Neutrophil (primary cell): ENCODE results near the gene MAP3K7CL.

Source experiments
- H3K27ac ChIP-seq: fragments of 200-600 bp; sonication (generic); 2 replicates; pipeline ENCODE4 v1.5.1; 2016; ENCODE audit warnings: mild to moderate bottlenecking, moderate library complexity
- H3K27me3 ChIP-seq: fragments of 200-600 bp; sonication (generic); 2 replicates; pipeline ENCODE4 v1.6.0; 2016; ENCODE audit warnings: mild to moderate bottlenecking
- H3K36me3 ChIP-seq: fragments of 200-600 bp; sonication (generic); 2 replicates; pipeline ENCODE4 v1.5.1; 2017
- H3K4me1 ChIP-seq, 2 experiments: fragments of 200-600 bp in 1 of 2; sonication (generic) in 1 of 2; 1 replicate in 1 of 2; 2 replicates in 1 of 2; pipeline versions ENCODE4 v1.5.1 to v1.6.1; 2013 to 2016; ENCODE audit warnings: low read depth in 1 of 2, low read length in 1 of 2, mild to moderate bottlenecking in 1 of 2, moderate library complexity in 1 of 2; ENCODE audit not compliant: control insufficient read depth in 1 of 2, insufficient read depth in 1 of 2
- H3K4me3 ChIP-seq, 2 experiments: fragments of 200-600 bp in 1 of 2; sonication (generic) in 1 of 2; 1 replicate in 1 of 2; 2 replicates in 1 of 2; pipeline ENCODE4 v1.5.1; 2013 to 2016; ENCODE audit warnings: low read depth in 1 of 2, low read length in 1 of 2, mild to moderate bottlenecking in 1 of 2, moderate library complexity in 1 of 2
- H3K9me3 ChIP-seq: fragments of 200-600 bp; sonication (generic); 2 replicates; pipeline ENCODE4 v1.5.1; 2016
- CTCF ChIP-seq: fragments of 200-600 bp; sonication (generic); IDR thresholded peaks from 2 replicates; pipeline ENCODE4 v1.5.1; 2016; ENCODE audit warnings: antibody characterized with exemption

The MAP3K7CL gene

GRCh38 chr21:29194847-29195246, 64.4 kb downstream of the MAP3K7CL start:
- peak overlapping the region; percentile 20 to 52 for H3K4me3 ChIP-seq
- H3K27me3 ChIP-seq = no peaks in the 10 kb centered on the region
- no peaks in the 10 kb centered on the region for H3K9me3 ChIP-seq
- no peaks in the 10 kb centered on the region for H3K36me3 ChIP-seq
- H3K27ac ChIP-seq = peak overlapping the region; percentile 98
- no peak for TF ChIP-seq CTCF
- H3K4me1 ChIP-seq = peaks cover 74 to 79% of the 10 kb centered on the region in 2 experiments

- Histone ChIP-seq H3K27me3 (no peaks in the 10 kb centered on the region), H3K27ac (peak overlapping the region; percentile 98), H3K4me1 (peaks cover 63 to 66% of the 10 kb centered on the region in 2 experiments), H3K9me3 (no peaks in the 10 kb centered on the region), H3K4me3 (peak overlapping the region; percentile 46 to 52), H3K36me3 (no peaks in the 10 kb centered on the region)
- TF ChIP-seq CTCF = peak; percentile 83
Measured at GRCh38 chr21:29195981-29196669, 65.7 kb downstream of the MAP3K7CL start.

- Histone ChIP-seq H3K4me1 (peaks cover 57 to 60% of the 10 kb centered on the region in 2 experiments), H3K4me3 (peak overlapping the region; percentile 46 to 52), H3K27me3 (no peaks in the 10 kb centered on the region), H3K9me3 (no peaks in the 10 kb centered on the region), H3K27ac (peak overlapping the region; percentile 98), H3K36me3 (no peaks in the 10 kb centered on the region)
- no peak for TF ChIP-seq CTCF
Measured at GRCh38 chr21:29196670-29197191, 66.3 kb downstream of the MAP3K7CL start.

GRCh38 chr21:29201186-29201585, 70.7 kb downstream of the MAP3K7CL start:
- H3K9me3 ChIP-seq = no peaks in the 10 kb centered on the region
- no peak overlapping the region for H3K27ac ChIP-seq
- H3K4me1 ChIP-seq = peaks cover 14 to 17% of the 10 kb centered on the region in 2 experiments
- H3K27me3 ChIP-seq = no peaks in the 10 kb centered on the region
- H3K4me3 ChIP-seq = no peak overlapping the region
- no peaks in the 10 kb centered on the region for H3K36me3 ChIP-seq
- no peak for TF ChIP-seq CTCF

- Histone ChIP-seq H3K27me3 (no peaks in the 10 kb centered on the region), H3K27ac (no peak overlapping the region), H3K9me3 (no peaks in the 10 kb centered on the region), H3K36me3 (no peaks in the 10 kb centered on the region), H3K4me1 (no peaks in the 10 kb centered on the region), H3K4me3 (no peak overlapping the region)
- TF ChIP-seq CTCF = no peak
Measured at GRCh38 chr21:29205009-29205408, 74.6 kb downstream of the MAP3K7CL start.
